T-helper 22 cell (primary cell): Measurements from ENCODE around the gene ADPRM.
"Not testable (repeated sequence)": the region's sequence is repeated elsewhere in the genome, so short reads cannot be mapped to it uniquely, and the experiment has no call there.

Source experiments
- DNase-seq: peaks from one replicate; pipeline ENCODE4 v3.0.0-alpha.2; 2020; ENCODE audit warnings: low read depth

Gene ADPRM

GRCh38 chr17:10702574-10702973 is 5.2 kb downstream of the ADPRM start:
- no peak for DNase-seq

DNA sequence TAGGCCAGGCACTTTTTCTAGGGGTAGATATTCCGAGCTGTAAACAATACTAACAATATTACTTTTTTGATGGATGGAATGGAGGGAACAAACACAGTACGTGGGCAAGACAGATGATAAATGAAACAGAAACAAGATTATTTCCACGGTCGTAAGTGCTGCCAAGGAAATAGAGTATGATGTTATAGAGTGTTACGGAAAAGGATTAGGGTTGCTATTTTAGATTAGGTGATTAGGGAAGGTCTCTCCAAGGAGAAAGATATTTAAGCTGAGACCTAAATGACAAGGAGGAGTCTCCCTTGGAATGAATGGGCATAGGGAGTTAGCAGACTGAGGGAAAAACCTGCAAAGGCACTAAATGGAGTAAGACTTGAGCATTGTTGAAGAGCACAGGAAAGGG is 8.3 kb downstream of the ADPRM start:
- no peak for DNase-seq

GRCh38 chr17:10713318-10713717 is 15.9 kb downstream of the ADPRM start:
- no peak for DNase-seq

- no peak for DNase-seq
Observed at GRCh38 chr17:10716218-10716617, 18.8 kb downstream of the ADPRM start.

DNA sequence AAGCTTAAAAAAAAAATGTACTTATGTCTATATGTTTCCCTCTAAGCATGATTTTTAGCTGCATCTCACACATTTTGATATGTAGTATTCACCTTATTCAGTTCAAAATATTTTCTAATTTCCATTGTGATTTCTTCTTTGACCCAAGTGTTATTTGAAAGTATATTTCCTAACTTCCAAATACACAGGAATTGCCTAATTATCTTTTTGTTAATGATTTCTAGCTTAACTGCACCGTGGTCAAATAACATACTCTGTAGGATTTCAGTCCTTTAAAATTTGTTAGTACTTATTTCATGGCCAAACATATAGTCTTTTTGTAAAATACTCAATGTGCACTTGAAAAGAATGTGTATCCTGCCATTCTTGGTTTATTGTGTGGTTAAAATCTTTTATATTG is 21.2 kb downstream of the ADPRM start:
- DNase-seq: no peak

DNA sequence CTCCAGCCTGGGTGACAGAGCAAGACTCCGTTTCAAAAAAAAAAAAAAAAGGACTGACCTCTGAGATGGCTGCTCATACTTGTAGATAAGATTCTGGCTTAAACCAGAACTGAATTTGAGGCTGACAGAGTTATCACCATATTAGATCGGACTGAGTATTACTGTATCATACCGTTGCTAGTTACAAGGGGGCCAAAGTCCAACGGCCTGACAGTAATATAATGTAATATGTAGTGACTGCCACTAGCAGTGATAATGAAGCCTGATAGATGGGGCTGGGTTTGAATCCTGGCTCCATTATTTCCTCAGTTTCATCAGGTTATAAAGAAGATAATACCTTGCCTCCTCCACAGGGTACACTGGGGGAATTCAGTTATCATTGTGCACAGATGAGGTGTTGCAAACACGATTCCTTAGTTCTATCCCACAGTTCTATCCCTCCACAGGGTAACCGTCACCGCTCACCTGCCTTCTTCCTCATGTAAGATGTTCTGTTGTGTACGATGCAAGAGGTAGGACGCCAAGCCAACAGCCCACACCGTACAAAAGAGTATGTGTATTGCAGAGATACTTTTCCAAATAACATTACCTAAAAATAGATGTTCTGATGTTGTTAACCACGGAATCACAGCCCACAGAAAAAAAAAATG is 27.3 kb downstream of the ADPRM start:
- DNase-seq: no peak

GRCh38 chr17:10725262-10725661 is 27.9 kb downstream of the ADPRM start:
- no peak for DNase-seq

GRCh38 chr17:10726196-10726595 is 28.8 kb downstream of the ADPRM start:
- no peak for DNase-seq

GRCh38 chr17:10727192-10727591 is 29.8 kb downstream of the ADPRM start:
- DNase-seq: no peak

DNA sequence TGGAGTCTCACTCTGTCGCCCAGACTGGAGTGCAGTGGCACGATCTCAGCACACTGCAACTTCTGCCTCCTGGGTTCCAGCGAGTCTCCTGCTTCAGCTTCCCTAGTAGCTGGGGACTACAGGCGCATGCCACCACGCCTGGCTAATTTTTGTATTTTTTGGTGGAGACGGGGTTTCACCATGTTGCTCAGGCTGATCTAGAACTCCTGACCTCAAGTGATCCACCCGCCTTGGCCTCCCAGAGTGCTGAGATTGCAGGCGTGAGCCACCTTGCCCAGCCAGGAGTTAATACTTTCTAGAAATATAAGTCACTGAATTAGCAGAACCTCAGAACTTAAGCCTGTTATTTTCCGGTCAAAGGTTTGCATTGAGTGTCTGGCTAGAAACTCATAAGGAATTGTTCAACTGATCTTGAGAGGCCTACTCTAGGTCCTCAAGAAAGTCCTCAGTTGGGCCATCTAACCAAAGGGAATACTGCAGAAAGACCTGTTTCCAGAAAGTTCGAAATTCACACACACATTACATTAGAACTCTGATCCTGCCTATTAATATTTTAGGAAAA is 31.0 kb downstream of the ADPRM start:
- DNase-seq: no peak

DNA sequence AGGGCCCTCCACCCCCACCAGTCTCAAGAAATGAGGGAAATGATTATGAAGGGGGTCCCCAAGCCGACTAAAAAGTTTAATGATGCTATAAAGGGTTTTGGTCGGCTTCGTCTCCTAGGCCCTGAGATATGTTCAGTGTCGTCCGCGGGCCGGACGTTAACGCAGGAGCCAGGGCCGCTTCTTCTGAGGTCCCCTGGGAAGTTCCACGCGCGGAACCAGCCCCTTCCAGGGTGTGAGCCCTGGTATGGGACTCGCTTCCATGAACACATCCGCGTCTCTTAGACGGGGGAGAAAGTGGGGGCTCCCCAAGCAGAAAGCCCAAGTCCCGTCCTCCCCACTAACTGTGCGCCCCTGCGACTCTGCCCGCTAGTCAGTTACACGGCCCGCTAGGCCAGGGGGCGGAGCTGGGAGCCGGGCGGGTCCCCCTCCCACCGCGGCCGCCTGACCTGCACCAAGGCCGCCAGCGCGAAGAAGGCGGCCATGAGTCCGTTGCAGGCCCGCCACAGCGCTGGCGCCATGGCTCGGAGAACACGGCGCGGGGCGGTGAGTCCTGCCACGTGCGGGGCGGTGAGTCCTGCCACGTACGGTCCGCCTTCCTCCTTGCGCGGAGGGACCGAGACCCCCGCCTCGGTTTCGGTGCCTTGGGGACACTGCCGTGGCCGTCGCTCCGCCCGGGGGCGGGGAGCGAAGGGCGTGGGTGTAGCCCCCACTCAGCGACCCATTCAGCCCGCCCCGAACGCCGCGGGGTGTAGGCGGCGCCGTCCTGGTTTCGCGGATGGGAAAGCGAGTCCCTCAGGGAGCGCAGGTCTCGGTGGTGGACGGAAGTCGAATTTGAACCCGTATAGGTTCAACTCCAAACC is 32.2 kb downstream of the ADPRM start, which contains the start of gene TMEM220:
TSS of gene TMEM220 (minus strand) at position 690 of the 860 bp plus-strand sequence. CDS start at position 518, 172 bp downstream.
- DNase-seq: no peak

DNA sequence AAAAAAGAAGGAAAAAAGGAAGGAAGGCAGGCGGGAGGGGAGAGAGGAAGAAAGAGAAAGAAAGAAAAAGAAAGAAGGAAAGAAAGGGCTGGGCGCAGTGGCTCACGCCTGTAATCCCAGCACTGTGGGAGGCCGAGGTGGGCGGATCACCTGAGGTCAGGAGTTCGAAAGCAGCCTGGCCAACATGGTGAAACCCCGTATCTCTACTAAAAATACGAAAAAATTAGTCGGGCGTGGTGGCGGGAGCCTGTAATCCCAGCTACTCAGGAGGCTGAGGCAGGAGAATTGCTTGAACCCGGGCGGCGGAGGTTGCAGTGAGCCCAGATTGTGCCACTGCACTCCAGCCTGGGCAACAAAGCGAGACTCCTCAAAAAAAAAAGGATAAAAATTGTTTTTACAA is 32.9 kb downstream of the ADPRM start:
- DNase-seq: not testable (repeated sequence)

- DNase-seq: no peak
Observed at GRCh38 chr17:10731408-10731879, 34.0 kb downstream of the ADPRM start.

DNA sequence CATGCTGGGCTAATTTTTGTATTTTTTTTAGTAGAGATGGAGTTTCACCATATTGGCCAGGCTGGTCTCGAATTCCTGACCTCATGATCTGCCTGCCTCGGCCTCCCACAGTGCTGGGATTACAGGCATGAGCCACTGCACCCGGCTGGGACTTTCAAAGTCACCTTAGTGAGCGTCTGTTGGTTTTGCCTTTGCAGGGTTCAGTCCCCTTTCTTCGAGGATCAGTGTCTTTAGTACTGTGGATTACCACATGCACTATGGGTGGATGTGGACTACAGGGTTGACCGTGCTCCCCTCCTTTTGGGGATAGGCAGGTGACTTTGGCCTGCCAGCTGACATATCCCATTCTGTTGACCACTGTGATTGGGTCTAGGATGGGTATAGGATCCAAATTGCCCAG is 34.7 kb downstream of the ADPRM start:
- DNase-seq: not testable (repeated sequence)

DNA sequence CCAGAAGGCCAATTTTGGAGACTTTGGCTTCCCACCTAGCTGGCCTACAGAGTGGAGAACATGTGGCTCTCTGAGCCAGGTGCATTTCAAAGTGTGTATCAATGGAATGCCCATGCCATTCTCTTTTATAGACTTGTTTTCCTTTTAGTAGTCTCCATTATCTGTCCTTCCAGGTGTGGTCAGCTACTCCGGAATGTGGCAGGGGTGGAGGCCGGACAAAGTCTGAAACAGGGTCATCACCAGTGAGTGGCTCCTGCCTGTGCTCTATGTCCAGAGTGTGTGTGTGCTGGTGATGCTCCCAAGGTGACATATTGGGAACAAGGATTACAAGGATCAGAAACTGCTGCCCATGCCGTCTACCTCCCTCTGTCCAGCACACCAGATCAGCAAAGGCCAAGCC is 36.3 kb downstream of the ADPRM start:
- no peak for DNase-seq

GRCh38 chr17:10735251-10735650 is 37.9 kb downstream of the ADPRM start:
- DNase-seq: no peak

- DNase-seq: no peak
Observed at GRCh38 chr17:10735821-10736220, 38.4 kb downstream of the ADPRM start.

DNA sequence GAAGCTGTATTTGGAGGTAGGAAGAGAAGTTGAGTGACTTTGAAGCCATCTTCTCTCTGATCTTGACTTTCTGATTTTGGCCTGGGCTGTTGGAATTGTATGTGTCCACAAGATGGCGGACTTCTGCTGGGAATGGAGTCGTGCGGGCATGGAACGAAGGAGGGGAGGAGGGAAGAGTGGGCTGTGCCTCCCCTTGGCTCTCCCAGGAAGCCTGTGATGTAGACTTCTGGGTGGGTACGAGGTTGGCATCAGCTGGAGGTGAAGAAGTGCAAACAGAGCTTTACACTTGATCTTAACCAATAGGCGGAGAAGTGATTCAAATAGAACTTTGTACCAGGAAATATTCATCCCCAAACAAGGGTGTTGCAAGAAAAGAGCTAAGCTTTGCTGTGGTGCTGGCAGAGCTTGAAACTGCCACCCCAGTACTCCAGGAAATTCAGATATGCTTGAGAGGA is 39.8 kb downstream of the ADPRM start:
- DNase-seq: no peak

GRCh38 chr17:10737736-10738135 is 40.3 kb downstream of the ADPRM start:
- no peak for DNase-seq

- DNase-seq: no peak
Observed at GRCh38 chr17:10738521-10739258, 41.3 kb downstream of the ADPRM start.

- no peak for DNase-seq
Observed at GRCh38 chr17:10739386-10739785, 42.0 kb downstream of the ADPRM start.
